H1 (cell line): ENCODE data around the gene ASCL5. TPM values are rescaled to one million over a fixed set of nuclear protein-coding genes. Genes with fewer than 3 reads are reported as not detected.

ENCODE experiments used
- CTCF ChIA-PET: fragments of 300-600 bp; sonication (Branson Sonifier 250); formaldehyde crosslinking; loops from one replicate; lab custom pipeline; 2021; ENCODE audit not compliant: partially characterized antibody; lab: Charles Lee
- POLR2A ChIA-PET: fragments of 300-600 bp; sonication (Branson Sonifier 250); formaldehyde crosslinking; loops from one replicate; lab custom pipeline; 2021; ENCODE audit warnings: inconsistent platforms; ENCODE audit not compliant: partially characterized antibody; lab: Charles Lee
- DNase-seq, 2 experiments: peaks; one replicate each; pipeline versions ENCODE4 v3.0.0 to v3.0.0-alpha.2; 2010 to 2022; ENCODE audit warnings: low spot score in 2 of 2, low read depth in 1 of 2, mixed read lengths in 1 of 2
- FAIRE-seq: peaks from 2 replicates; lab custom pipeline; 2011; peaks lifted over from hg19 to GRCh38; lab: Jason Lieb, UNC
- H2AFZ ChIP-seq: 2 replicates; pipeline ENCODE4 v1.8.1; 2012; ENCODE audit warnings: low read length, inconsistent platforms
- H2AK5ac ChIP-seq: 2 replicates; pipeline ENCODE4 v1.6.1; 2013; ENCODE audit warnings: low read depth, low read length
- H2BK120ac ChIP-seq: replicated peaks from 2 replicates; pipeline ENCODE3; 2013; ENCODE audit warnings: low read depth, low read length, inconsistent platforms
- H2BK12ac ChIP-seq: 2 replicates; pipeline ENCODE4 v1.6.1; 2013; ENCODE audit warnings: low read depth, low read length
- H2BK15ac ChIP-seq: 2 replicates; pipeline ENCODE4 v1.6.1; 2013; ENCODE audit warnings: low read length
- H2BK20ac ChIP-seq: 2 replicates; pipeline ENCODE4 v1.6.1; 2013; ENCODE audit warnings: low read length
- H2BK5ac ChIP-seq: 2 replicates; pipeline ENCODE4 v1.6.1; 2013; ENCODE audit warnings: low read depth, low read length
- H3K14ac ChIP-seq: 2 replicates; pipeline ENCODE4 v1.6.1; 2013; ENCODE audit warnings: inconsistent platforms; ENCODE audit not compliant: insufficient read length
- H3K18ac ChIP-seq: 2 replicates; pipeline ENCODE4 v1.6.1; 2013; ENCODE audit warnings: low read length; ENCODE audit errors: extremely low read depth
- H3K23ac ChIP-seq: 2 replicates; pipeline ENCODE4 v1.6.1; 2013; ENCODE audit warnings: inconsistent platforms; ENCODE audit not compliant: insufficient read length
- H3K23me2 ChIP-seq: 2 replicates; pipeline ENCODE4 v1.6.1; 2013; ENCODE audit warnings: low read depth, low read length
- H3K27ac ChIP-seq: 2 replicates; pipeline ENCODE4 v1.6.1; 2011; ENCODE audit warnings: low read depth, low read length, inconsistent platforms
- H3K27me3 ChIP-seq, 4 experiments: replicated peaks in 1 of 4; 1 replicate in 1 of 4; 2 replicates in 3 of 4; pipeline versions ENCODE4 v1.6.1 to v1.8.1; 2011 to 2013; ENCODE audit warnings: low read length in 3 of 4, mild to moderate bottlenecking in 3 of 4, inconsistent platforms in 2 of 4, mixed read lengths in 2 of 4, moderate library complexity in 1 of 4; ENCODE audit not compliant: control insufficient read depth in 3 of 4, insufficient read depth in 3 of 4; ENCODE audit errors: extremely low read depth in 1 of 4
- H3K36me3 ChIP-seq, 4 experiments: 2 replicates each; pipeline versions ENCODE4 v1.6.1 to v1.8.1; 2011 to 2013; ENCODE audit warnings: mild to moderate bottlenecking in 4 of 4, low read length in 3 of 4, moderate library complexity in 2 of 4, control low read depth in 1 of 4, inconsistent platforms in 1 of 4; ENCODE audit not compliant: insufficient read depth in 4 of 4, control insufficient read depth in 2 of 4
- H3K4ac ChIP-seq: replicated peaks from 2 replicates; pipeline ENCODE3; 2013; ENCODE audit warnings: low read length, low read depth, mixed read lengths, inconsistent platforms; ENCODE audit not compliant: insufficient read length
- H3K4me1 ChIP-seq, 4 experiments: replicated peaks in 1 of 4; 1 replicate in 1 of 4; 2 replicates in 3 of 4; pipeline versions ENCODE4 v1.6.1 to v1.8.1; 2011 to 2013; ENCODE audit warnings: low read length in 3 of 4, inconsistent platforms in 2 of 4, mixed read lengths in 1 of 4; ENCODE audit not compliant: insufficient read depth in 4 of 4, control insufficient read depth in 3 of 4
- H3K4me2 ChIP-seq, 2 experiments: 2 replicates each; pipeline versions ENCODE4 v1.6.1 to v1.8.1; 2011 to 2013; ENCODE audit warnings: low read depth in 2 of 2, low read length in 2 of 2, control low read depth in 1 of 2, inconsistent platforms in 1 of 2, mild to moderate bottlenecking in 1 of 2; ENCODE audit not compliant: insufficient read depth in 1 of 2
- H3K4me3 ChIP-seq, 4 experiments: fragments of 200-600, 300-600 bp in 1 of 4; sonication (generic), shearing (Covaris generic), sonication (Bioruptor Twin) in 1 of 4; 2 replicates each; pipeline versions ENCODE4 v1.5.1 to v1.8.1; 2011 to 2016; ENCODE audit warnings: low read length in 4 of 4, low read depth in 3 of 4, control low read depth in 2 of 4, inconsistent platforms in 2 of 4, mild to moderate bottlenecking in 2 of 4, mixed read lengths in 1 of 4, moderate library complexity in 1 of 4; ENCODE audit not compliant: insufficient read depth in 2 of 4; ENCODE audit errors: extremely low read depth in 1 of 4
- H3K56ac ChIP-seq: replicated peaks from 2 replicates; pipeline ENCODE3; 2013; ENCODE audit warnings: low read depth, mild to moderate bottlenecking, mixed read lengths, low read length, inconsistent platforms; ENCODE audit not compliant: insufficient read length
- H3K79me1 ChIP-seq: 2 replicates; pipeline ENCODE4 v1.6.1; 2013; ENCODE audit warnings: low read depth, low read length, control low read depth
- H3K79me2 ChIP-seq, 2 experiments: 2 replicates each; pipeline versions ENCODE4 v1.6.1 to v1.8.1; 2012 to 2013; ENCODE audit warnings: low read length in 2 of 2, mild to moderate bottlenecking in 2 of 2, inconsistent platforms in 1 of 2; ENCODE audit not compliant: insufficient read depth in 2 of 2, control insufficient read depth in 1 of 2
- H3K9ac ChIP-seq, 4 experiments: replicated peaks in 1 of 4; 1 replicate in 1 of 4; 2 replicates in 3 of 4; pipeline versions ENCODE4 v1.6.1 to v1.8.1; 2011 to 2013; ENCODE audit warnings: low read depth in 3 of 4, low read length in 3 of 4, control low read depth in 2 of 4, mild to moderate bottlenecking in 2 of 4, moderate library complexity in 2 of 4, inconsistent platforms in 1 of 4; ENCODE audit errors: extremely low read depth in 1 of 4
- H3K9me3 ChIP-seq, 2 experiments: 2 replicates each; pipeline versions ENCODE4 v1.6.1 to v1.8.1; 2012 to 2013; ENCODE audit warnings: mild to moderate bottlenecking in 2 of 2, moderate library complexity in 2 of 2, control low read depth in 1 of 2, inconsistent platforms in 1 of 2, low read depth in 1 of 2, low read length in 1 of 2, mixed read lengths in 1 of 2; ENCODE audit not compliant: insufficient read depth in 2 of 2
- H4K20me1 ChIP-seq, 2 experiments: replicated peaks in 1 of 2; 2 replicates each; pipeline versions ENCODE3 to v1.8.1; 2011 to 2013; ENCODE audit warnings: inconsistent platforms in 2 of 2, low read length in 2 of 2, mild to moderate bottlenecking in 1 of 2; ENCODE audit not compliant: insufficient read depth in 2 of 2, control insufficient read depth in 1 of 2
- H4K5ac ChIP-seq: 2 replicates; pipeline ENCODE4 v1.6.1; 2013; ENCODE audit warnings: low read length, low read depth, mixed read lengths, inconsistent platforms; ENCODE audit not compliant: insufficient read length
- H4K8ac ChIP-seq: 2 replicates; pipeline ENCODE4 v1.8.0; 2013; ENCODE audit warnings: mild to moderate bottlenecking, moderate library complexity, low read length, inconsistent platforms; ENCODE audit not compliant: insufficient read depth; ENCODE audit errors: extremely low read depth
- H4K91ac ChIP-seq: replicated peaks from 2 replicates; pipeline ENCODE3; 2013; ENCODE audit warnings: low read length, mixed read lengths, inconsistent platforms; ENCODE audit not compliant: insufficient read length
- WGBS, 2 experiments: shearing (Covaris generic) in 1 of 2; methylation state at CpG; one replicate each; pipeline versions ENCODE4 v1.1.6 to v1.1.7; 2013 to 2015; ENCODE audit warnings: low lambda C conversion rate in 2 of 2, mixed read lengths in 2 of 2, inconsistent platforms in 1 of 2, low coverage in 1 of 2, missing lambda C conversion rate in 1 of 2; ENCODE audit not compliant: insufficient replicate concordance in 2 of 2, insufficient coverage in 1 of 2, insufficient read length in 1 of 2; ENCODE audit errors: extremely low coverage in 1 of 2, missing lambda C conversion rate in 1 of 2; 5-methylcytosine and 5-hydroxymethylcytosine counted together
- polyA plus RNA-seq, 7 experiments: library from polyadenylated mRNA; depleted of rRNA in 3 of 7; stranded (reverse) in 5 of 7; unstranded in 2 of 7; fragments of >200 nt in 5 of 7; fragments of 200-250 nt in 2 of 7; gene quantifications; 1 replicate in 5 of 7; 2 replicates in 1 of 7; 4 replicates in 1 of 7; pipeline versions ENCODE4 v1.2.1 to v1.2.3, GENCODE V29; 2011 to 2013; ENCODE audit warnings: missing spikeins in 2 of 7, mixed read lengths in 2 of 7
- total RNA-seq: library from RNA; stranded (reverse); fragmentation: NEBNext Ultra II Directional; extraction: Animal tissue kit (Norgen Biotek cat#: 25700); gene quantifications from 2 replicates; pipeline ENCODE4 v1.2.1, GENCODE V29; 2021

The ASCL5 gene
- total and polyA plus RNA-seq, 2 of the 8 experiments (the other 6 are each of a cell fraction or from before 2014, with no cell fraction given) = 0.29 to 0.41 TPM

DNA sequence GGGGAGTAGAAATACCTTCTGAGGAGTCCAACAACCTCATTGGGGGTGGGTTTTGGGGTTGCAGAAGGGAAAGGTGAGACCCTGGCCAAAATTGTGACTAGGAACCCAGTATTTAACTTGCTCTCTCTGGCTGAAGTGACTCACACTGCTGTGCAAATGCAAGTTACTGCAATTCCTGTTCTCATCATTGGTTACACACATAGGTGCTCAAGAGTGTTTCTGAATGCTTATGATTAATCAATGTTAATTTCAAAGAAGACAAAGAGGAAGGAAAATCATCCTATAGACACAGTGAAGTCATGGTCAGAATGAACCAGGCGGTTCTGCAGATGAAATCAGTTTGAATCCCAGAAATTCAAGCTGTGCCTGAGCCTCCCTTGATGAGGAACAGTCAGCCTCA is 3.1 kb downstream of the ASCL5 start:
- H3K79me1 ChIP-seq = no peaks in the 10 kb centered on the region
- H3K23me2 ChIP-seq = no peaks in the 10 kb centered on the region
- H3K4ac ChIP-seq = no peak overlapping the region
- no peak overlapping the region for H3K4me3 ChIP-seq
- H2AK5ac ChIP-seq = no peak overlapping the region
- H3K56ac ChIP-seq = no peak overlapping the region
- no peak overlapping the region for H4K8ac ChIP-seq
- H3K9me3 ChIP-seq = no peaks in the 10 kb centered on the region
- ChIA-PET CTCF (interaction anchor here (0.6 to 16.3 kb wide), 6 partner anchors 10 to 266 kb away, joined by 3 to 343 read pairs (median 6); no protein-coding TSS in a partner anchor), POLR2A (interaction anchor here (1.3 kb wide), 1 partner anchor 19 kb away, joined by 4 read pairs; no protein-coding TSS in a partner anchor)
- no peak overlapping the region for H2BK12ac ChIP-seq
- H3K18ac ChIP-seq = no peak overlapping the region
- no peak overlapping the region for H3K4me2 ChIP-seq
- H4K20me1 ChIP-seq = no peaks in the 10 kb centered on the region
- H4K5ac ChIP-seq = no peak overlapping the region
- H2BK5ac ChIP-seq = no peak overlapping the region
- H4K91ac ChIP-seq = no peak overlapping the region
- WGBS, 2 experiments = 81% methylated on average over 1 of the region's 1 CpG; no CpG with 5 or more reads in 1 of the 2 experiments
- H2BK15ac ChIP-seq = no peak overlapping the region
- no peak overlapping the region for H3K23ac ChIP-seq
- no peaks in the 10 kb centered on the region; a peak in 1 of 7 replicates for H3K27me3 ChIP-seq
- H3K4me1 ChIP-seq = peaks cover 7 to 11% (median 9%) of the 10 kb centered on the region in 4 experiments
- no peak overlapping the region for H2BK20ac ChIP-seq
- no peak for FAIRE-seq
- H3K79me2 ChIP-seq = no peaks in the 10 kb centered on the region
- H2AFZ ChIP-seq = no peak overlapping the region
- DNase-seq = no peak
- no peaks in the 10 kb centered on the region for H3K36me3 ChIP-seq
- H3K27ac ChIP-seq = no peak overlapping the region
- no peak overlapping the region for H3K9ac ChIP-seq
- no peak overlapping the region for H2BK120ac ChIP-seq
- H3K14ac ChIP-seq = no peak overlapping the region
